GM12878 (cell line): ENCODE measurements around the gene GALNT16. TPM values are rescaled to one million over a fixed set of nuclear protein-coding genes. Genes with fewer than 3 reads are reported as not detected.

Source experiments
- ATAC-seq: fragments of 200-7000 bp; cut with Tn5 transposase; 3 replicates; pipeline ENCODE4 v1.9.1; 2020; ENCODE audit warnings: mild to moderate bottlenecking, moderate library complexity
- BruUV-seq: library from RNA; stranded (reverse); fragments of 400-500 nt; replicated peaks from 2 replicates; lab custom pipeline; 2021; lab: Mats Ljungman, UMichigan
- CTCF ChIA-PET: fragments of 300-600 bp; sonication (Branson Sonifier 250); formaldehyde crosslinking; extraction: SDS; loops from one replicate; lab custom pipeline; 2021; ENCODE audit warnings: inconsistent platforms; lab: Yijun Ruan, JAX
- POLR2A ChIA-PET: fragments of 350-600 bp; formaldehyde crosslinking; extraction: SDS; loops from one replicate; lab custom pipeline; 2021; ENCODE audit warnings: inconsistent platforms; lab: Charles Lee
- RAD21 ChIA-PET: fragments of 300-600 bp; sonication (Branson Sonifier 250); formaldehyde crosslinking; loops from one replicate; lab custom pipeline; 2023; ENCODE audit warnings: antibody characterized with exemption; ENCODE audit not compliant: unreplicated experiment; lab: Charles Lee
- SMC1A ChIA-PET: fragments of 300-600 bp; sonication (Branson Sonifier 250); formaldehyde crosslinking; loops from one replicate; lab custom pipeline; 2023; ENCODE audit not compliant: unreplicated experiment, uncharacterized antibody; lab: Charles Lee
- DNase-seq: peaks from one replicate; pipeline ENCODE4 v3.0.0-alpha.2; 2011; ENCODE audit warnings: low read depth, low spot score
- FAIRE-seq: peaks from 3 replicates; lab custom pipeline; 2011; peaks lifted over from hg19 to GRCh38; lab: Jason Lieb, UNC
- H2AFZ ChIP-seq: 2 replicates; pipeline ENCODE4 v1.6.0; 2011; ENCODE audit warnings: low read depth, low read length, control low read depth; ENCODE audit not compliant: control insufficient read depth
- H3K27ac ChIP-seq: 2 replicates; pipeline ENCODE4 v1.5.1; 2011; ENCODE audit warnings: control low read depth; ENCODE audit not compliant: control insufficient read depth, insufficient read depth
- H3K27me3 ChIP-seq, 2 experiments: replicated peaks in 1 of 2; 2 replicates each; pipeline versions ENCODE4 v1.6.0 to v1.6.1; 2011; ENCODE audit warnings: low read length in 1 of 2; ENCODE audit not compliant: control insufficient read depth in 2 of 2, insufficient read depth in 2 of 2
- H3K36me3 ChIP-seq, 2 experiments: 2 replicates each; pipeline ENCODE4 v1.5.1; 2011; ENCODE audit warnings: low read length in 1 of 2; ENCODE audit not compliant: control insufficient read depth in 2 of 2, insufficient read depth in 2 of 2
- H3K4me1 ChIP-seq: 2 replicates; pipeline ENCODE4 v1.6.1; 2011; ENCODE audit warnings: mild to moderate bottlenecking, low read length, moderate library complexity, mixed read lengths; ENCODE audit not compliant: control insufficient read depth, insufficient read depth
- H3K4me2 ChIP-seq: 2 replicates; pipeline ENCODE4 v1.6.0; 2011; ENCODE audit warnings: control low read depth; ENCODE audit not compliant: control insufficient read depth, insufficient read depth
- H3K4me3 ChIP-seq: fragments of 200-600 bp; sonication (generic); 2 replicates; pipeline ENCODE4 v1.5.1; 2016
- H3K79me2 ChIP-seq: 2 replicates; pipeline ENCODE4 v1.6.0; 2011; ENCODE audit warnings: low read length; ENCODE audit not compliant: control insufficient read depth, insufficient read depth
- H3K9ac ChIP-seq: 2 replicates; pipeline ENCODE4 v1.8.0; 2011; ENCODE audit warnings: low read length, control low read depth, mixed read lengths; ENCODE audit not compliant: control insufficient read depth, insufficient read depth
- H3K9me3 ChIP-seq: replicated peaks from 3 replicates; pipeline ENCODE4 v1.5.1; 2011; ENCODE audit warnings: mild to moderate bottlenecking, low read length; ENCODE audit not compliant: control insufficient read depth, insufficient read depth
- H4K20me1 ChIP-seq: 2 replicates; pipeline ENCODE4 v1.6.0; 2011; ENCODE audit not compliant: control insufficient read depth, insufficient read depth
- BCL11A ChIP-seq: IDR thresholded peaks from 2 replicates; pipeline ENCODE4 v1.6.1; 2011; ENCODE audit warnings: low read depth, low read length
- BHLHE40 ChIP-seq, 2 experiments: fragments of 450-650 bp in 1 of 2; IDR thresholded peaks; 2 replicates each; pipeline ENCODE4 v1.6.1; 2011 to 2017; ENCODE audit warnings: low read depth in 2 of 2, borderline replicate concordance in 1 of 2, improper control_type of control experiment in 1 of 2, low read length in 1 of 2, mild to moderate bottlenecking in 1 of 2
- E2F8 ChIP-seq: fragments of 450-650 bp; IDR thresholded peaks from 2 replicates; pipeline ENCODE4 v1.6.1; 2018; ENCODE audit warnings: mild to moderate bottlenecking, low read depth, moderate library complexity; ENCODE audit not compliant: partially characterized antibody
- NFYA ChIP-seq: IDR thresholded peaks from 2 replicates; pipeline ENCODE4 v1.6.1; 2011; ENCODE audit warnings: low read depth, mild to moderate bottlenecking, low read length, improper control_type of control experiment, borderline replicate concordance
- NR2F1 ChIP-seq: fragments of 450-650 bp; conservative IDR thresholded peaks from 2 replicates; pipeline ENCODE4 v1.6.1; 2017; ENCODE audit warnings: mild to moderate bottlenecking
- RUNX3 ChIP-seq: IDR thresholded peaks from 2 replicates; pipeline ENCODE4 v1.6.1; 2012; ENCODE audit warnings: low read length, inconsistent platforms
- TCF3 ChIP-seq: IDR thresholded peaks from 2 replicates; pipeline ENCODE4 v1.6.1; 2012; ENCODE audit warnings: low read depth, mild to moderate bottlenecking, low read length, borderline replicate concordance; ENCODE audit not compliant: insufficient read depth
- ZBTB4 ChIP-seq: fragments of 450-650 bp; formaldehyde crosslinking; IDR thresholded peaks from 2 replicates; pipeline ENCODE4 v1.4.0; 2022; ENCODE audit warnings: mild to moderate bottlenecking, moderate library complexity
- WGBS: methylation state at CpG from one replicate; pipeline ENCODE4 v1.1.6; 2016; ENCODE audit warnings: low lambda C conversion rate; ENCODE audit not compliant: insufficient replicate concordance, insufficient coverage; ENCODE audit errors: missing lambda C conversion rate; 5-methylcytosine and 5-hydroxymethylcytosine counted together
- in situ Hi-C: fragments of 300-500 bp; cut with MboI; formaldehyde crosslinking; loops from 9 replicates; pipeline ENCODE4 v1.14.3; 2018; ENCODE audit warnings: mixed read lengths
- intact Hi-C: fragments of 100-400 bp; cut with micrococcal nuclease; formaldehyde crosslinking; loops from one replicate; pipeline ENCODE4 v1.14.2; 2022; ENCODE audit not compliant: unreplicated experiment
- polyA plus RNA-seq, 11 experiments: library from polyadenylated mRNA; depleted of rRNA in 4 of 11; unstranded in 6 of 11; stranded (reverse) in 5 of 11; fragments of >200 nt; fragmentation: Nextera tagmentation in 4 of 11; fragmentation: Illumina TruSeq in 1 of 11; extraction: Ambion mirVana in 4 of 11; extraction: Trizol in 1 of 11; gene quantifications; 1 replicate in 1 of 11; 2 replicates in 10 of 11; pipeline versions ENCODE4 v1.2.1 to v1.2.3, GENCODE V29; 2011 to 2016; ENCODE audit warnings: inconsistent platforms in 2 of 11, missing spikeins in 2 of 11, low read depth in 1 of 11
- total RNA-seq, 4 experiments: library from RNA; depleted of rRNA in 3 of 4; stranded (reverse); fragments of >200 nt in 3 of 4; fragmentation: Illumina TruSeq in 1 of 4; extraction: Trizol in 1 of 4; gene quantifications; 2 replicates each; pipeline versions ENCODE4 v1.2.1 to v1.2.3, GENCODE V29; 2013 to 2021

GALNT16 gene
- total and polyA plus RNA-seq, 10 of the 15 experiments (the other 5 are each of a cell fraction or from before 2014, with no cell fraction given): under 0.01 to 0.08 (median 0.03) TPM; not detected in 3

- intact Hi-C loops: no loop called here
- ATAC-seq (no peak), FAIRE-seq (no peak), DNase-seq (no peak)
- Histone ChIP-seq H3K9me3 (no peaks in the 10 kb centered on the region), H3K9ac (no peak overlapping the region), H3K4me3 (no peak overlapping the region), H3K4me1 (no peaks in the 10 kb centered on the region), H3K4me2 (no peak overlapping the region), H3K27ac (no peak overlapping the region), H3K27me3 (peaks cover 11 to 12% of the 10 kb centered on the region in 2 experiments), H2AFZ (no peak overlapping the region), H3K36me3 (no peaks in the 10 kb centered on the region), H4K20me1 (no peaks in the 10 kb centered on the region), H3K79me2 (no peaks in the 10 kb centered on the region)
- ChIA-PET POLR2A (no interaction called here), CTCF (interaction anchor here (1.0 to 1.1 kb wide), 2 partner anchors 193 to 251 kb away, joined by 3 read pairs; no protein-coding TSS in a partner anchor), SMC1A (no interaction called here), RAD21 (interaction anchor here (1.7 kb wide), 1 partner anchor 193 kb away, joined by 3 read pairs; no protein-coding TSS in a partner anchor)
- in situ Hi-C loops: no loop called here
- BruUV-seq: no TSS peak
- WGBS: 49% methylated on average over 8 of the region's 8 CpGs
- TF ChIP-seq TCF3 (no peak), NR2F1 (no peak)
Measured at GRCh38 chr14:69266572-69267345, 6.8 kb downstream of the GALNT16 start.

GRCh38 chr14:69267492-69267891 is 7.5 kb downstream of the GALNT16 start:
- ChIA-PET SMC1A (interaction anchor here (1.3 kb wide), 1 partner anchor 191 kb away, joined by 3 read pairs; no protein-coding TSS in a partner anchor), CTCF (interaction anchor here (1.0 to 1.1 kb wide), 2 partner anchors 192 to 251 kb away, joined by 3 read pairs; no protein-coding TSS in a partner anchor), RAD21 (interaction anchor here (1.7 kb wide), 1 partner anchor 192 kb away, joined by 3 read pairs; no protein-coding TSS in a partner anchor), POLR2A (interaction anchor here (0.6 kb wide), 1 partner anchor 118 kb away, joined by 4 read pairs; no protein-coding TSS in a partner anchor)
- DNase-seq (no peak), ATAC-seq (no peak), FAIRE-seq (no peak)
- Histone ChIP-seq H3K36me3 (no peaks in the 10 kb centered on the region), H3K4me2 (no peak overlapping the region), H3K79me2 (no peaks in the 10 kb centered on the region), H3K4me3 (no peak overlapping the region), H2AFZ (no peak overlapping the region), H3K4me1 (no peaks in the 10 kb centered on the region), H3K27ac (no peak overlapping the region), H4K20me1 (no peaks in the 10 kb centered on the region), H3K9ac (no peak overlapping the region), H3K27me3 (peaks cover 5 to 6% of the 10 kb centered on the region in 2 experiments), H3K9me3 (no peaks in the 10 kb centered on the region)
- 96% methylated on average over 4 of the region's 4 CpGs for WGBS
- no peak for TF ChIP-seq BCL11A
- no peak for TF ChIP-seq RUNX3
- no peak for TF ChIP-seq NFYA
- no peak for TF ChIP-seq E2F8
- TF ChIP-seq BHLHE40 (IDR thresholded peaks at IDR 0.05; ENCODE audit: borderline replicate concordance in 1 of 2, low read depth in 2 of 2, low read length in 1 of 2): no peak
- no peak for TF ChIP-seq ZBTB4 (CRISPR knock-in tag)
- no TSS peak for BruUV-seq
- intact Hi-C loops (no loop called here), in situ Hi-C loops (no loop called here)
